Inflammatory macrophage (primary cell): ENCODE data around the gene FXYD5.
"Not testable (repeated sequence)": the region's sequence is repeated elsewhere in the genome, so short reads cannot be mapped to it uniquely, and the experiment has no call there.

Source experiments
- DNase-seq, 2 donors: peaks; one replicate each; pipeline ENCODE4 v3.0.0-alpha.2; 2020 to 2022

The FXYD5 gene

GRCh38 chr19:35181387-35181786 lies 26.9 kb downstream of the FXYD5 start:
- no peak for DNase-seq

DNA sequence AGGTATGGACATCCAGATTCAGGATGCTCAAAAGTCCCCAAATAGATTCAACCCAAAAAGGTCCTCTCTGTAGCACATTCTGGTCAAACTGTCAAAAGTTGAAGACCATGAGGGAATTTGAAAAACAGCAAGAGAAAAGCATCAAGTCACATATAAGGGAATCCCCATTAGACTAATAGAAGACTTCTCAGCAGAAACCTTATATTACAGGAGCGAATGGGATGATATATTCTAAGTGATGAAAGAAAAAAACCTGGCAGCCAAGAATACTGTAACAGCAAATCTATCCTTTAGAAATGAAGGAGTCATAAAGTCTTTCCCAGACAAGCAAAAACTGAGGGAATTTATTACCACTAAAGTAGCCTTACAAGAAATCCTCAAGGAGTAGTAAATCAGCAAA lies 29.7 kb downstream of the FXYD5 start:
- DNase-seq = no peak

DNA sequence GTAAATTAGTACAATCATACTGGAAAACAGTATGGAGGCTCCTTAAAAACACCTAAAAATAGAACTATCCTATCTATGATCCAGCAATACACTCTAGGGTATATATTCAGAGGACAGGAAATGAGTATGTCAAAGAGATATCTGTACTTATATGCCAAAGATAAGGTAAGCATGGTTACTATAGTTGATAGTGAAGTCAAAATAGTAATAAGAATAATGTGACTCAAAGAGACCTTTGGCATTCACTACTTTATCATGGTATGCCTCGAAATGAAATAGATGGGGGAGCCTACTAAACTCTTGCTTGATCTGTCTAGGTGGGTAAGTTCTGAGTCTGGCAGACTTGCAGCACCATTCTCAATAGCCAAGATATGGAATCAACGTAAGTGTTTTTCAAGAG lies 30.3 kb downstream of the FXYD5 start:
- DNase-seq = no peak

GRCh38 chr19:35194012-35194984 lies 39.8 kb downstream of the FXYD5 start:
- no peak for DNase-seq

DNA sequence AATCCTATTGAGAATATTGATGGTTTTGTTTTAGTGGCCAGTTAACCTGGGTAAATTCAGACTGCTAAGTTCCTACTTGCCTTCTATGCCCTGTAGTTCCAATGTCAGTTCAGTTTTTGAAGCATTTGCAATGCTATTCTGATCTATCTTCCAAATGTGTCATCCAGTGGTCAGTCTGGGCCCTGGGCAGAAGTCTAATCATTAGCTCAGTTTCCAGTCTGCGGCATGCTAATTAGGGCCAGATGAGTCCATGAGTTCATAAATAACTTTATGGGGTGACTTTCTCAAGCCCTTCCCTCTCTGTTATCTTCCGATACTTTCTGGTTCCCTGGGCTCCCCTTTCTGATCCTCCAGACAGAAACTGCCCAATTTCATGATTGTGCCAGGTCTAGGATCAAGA lies 41.3 kb downstream of the FXYD5 start:
- DNase-seq = no peak

DNA sequence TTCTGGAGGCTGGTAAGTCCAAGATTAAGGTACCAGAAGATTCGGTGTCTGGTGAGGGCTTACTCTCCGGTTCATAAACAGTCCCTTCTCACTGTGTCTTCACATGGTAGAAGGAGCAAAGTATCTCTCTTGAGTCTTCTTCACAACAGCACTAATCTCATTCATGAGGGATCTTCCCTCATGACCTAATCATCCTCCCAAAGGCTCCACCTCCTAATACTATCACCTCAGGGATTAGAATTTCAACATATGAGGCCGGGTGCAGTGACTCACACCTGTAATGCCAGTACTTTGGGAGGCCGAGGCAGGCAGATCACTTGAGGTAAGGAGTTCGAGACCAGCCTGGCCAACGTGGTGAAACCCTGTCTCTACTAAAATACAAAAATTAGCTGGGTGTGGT lies 42.3 kb downstream of the FXYD5 start:
- not testable (repeated sequence) for DNase-seq

GRCh38 chr19:35199481-35199880 lies 44.9 kb downstream of the FXYD5 start:
- no peak for DNase-seq

DNA sequence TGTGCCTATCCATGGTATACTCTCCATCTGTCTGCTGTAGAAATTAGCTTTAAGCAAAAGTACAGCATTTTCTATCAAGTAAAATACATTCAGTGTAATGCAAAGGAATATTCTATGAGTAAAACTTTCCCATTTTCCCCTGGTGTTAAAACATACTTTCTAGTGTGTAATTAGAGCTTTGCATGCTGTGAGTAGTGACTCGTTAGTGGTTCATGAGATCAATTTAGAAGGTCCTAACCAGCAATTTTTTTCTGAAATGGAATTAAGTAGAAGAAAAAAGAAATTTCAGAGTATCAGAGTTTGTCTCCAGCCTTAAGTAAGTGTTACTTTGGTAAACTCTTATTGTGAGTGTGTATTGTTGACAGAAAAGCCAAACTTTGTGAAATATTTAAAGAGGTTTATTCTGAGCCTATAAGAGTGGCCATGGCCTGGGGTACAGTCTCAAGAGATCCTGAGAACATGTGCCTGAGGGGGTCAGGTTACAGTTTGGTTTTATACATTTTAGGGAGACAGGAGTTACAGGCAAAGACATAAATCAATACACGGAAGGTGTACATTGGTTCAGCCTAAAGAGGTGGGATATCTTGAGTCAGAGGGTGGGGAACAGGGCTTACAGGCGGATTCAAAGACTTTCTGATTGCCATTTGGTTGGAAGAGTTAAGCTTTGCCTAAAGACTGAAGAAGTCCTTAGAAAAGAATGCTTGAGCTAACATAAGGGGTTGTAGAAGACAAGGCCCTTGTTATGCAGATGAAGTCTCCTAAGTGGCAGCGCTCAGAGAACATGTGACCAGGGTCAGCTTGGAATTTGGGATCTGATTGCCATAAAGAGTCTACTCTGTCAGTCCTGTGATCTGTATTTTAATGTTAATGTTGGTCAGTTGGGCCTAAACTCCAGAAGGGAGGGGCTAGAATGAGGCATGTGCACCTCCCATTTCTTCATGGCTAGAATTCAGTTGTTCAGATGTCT lies 48.5 kb downstream of the FXYD5 start:
- no peak for DNase-seq

- peak; percentile 81 for DNase-seq
These were observed 50.5 kb downstream of the FXYD5 start for GRCh38 chr19:35204799-35205732.

DNA sequence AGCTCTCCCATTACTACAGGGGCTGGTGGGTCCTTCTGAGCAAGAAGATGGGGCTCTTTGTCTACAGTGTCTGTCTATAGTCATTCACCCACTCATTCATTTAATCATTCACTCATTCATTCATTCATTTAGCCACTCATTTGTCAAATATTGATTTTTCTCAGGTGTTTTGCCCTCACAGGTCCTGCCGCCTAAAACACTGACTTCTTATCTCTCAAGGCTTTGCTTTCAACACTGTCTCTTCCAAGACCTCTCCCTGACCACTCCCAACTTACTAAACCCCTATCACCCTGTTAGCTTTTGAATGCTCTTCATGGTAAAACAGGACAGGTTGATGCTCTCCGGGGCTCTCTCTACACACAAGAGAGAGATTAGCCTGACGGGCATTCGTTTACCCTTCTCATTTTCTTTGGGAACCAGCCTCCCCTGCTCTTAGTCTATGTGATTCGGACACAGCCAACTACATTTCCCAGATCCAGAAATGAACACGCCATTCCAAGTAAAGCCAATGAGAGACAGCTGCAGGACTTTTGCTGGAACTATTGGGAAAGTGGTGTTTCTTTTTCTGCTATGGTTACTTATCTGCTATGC lies 51.3 kb downstream of the FXYD5 start:
- no peak for DNase-seq

DNA sequence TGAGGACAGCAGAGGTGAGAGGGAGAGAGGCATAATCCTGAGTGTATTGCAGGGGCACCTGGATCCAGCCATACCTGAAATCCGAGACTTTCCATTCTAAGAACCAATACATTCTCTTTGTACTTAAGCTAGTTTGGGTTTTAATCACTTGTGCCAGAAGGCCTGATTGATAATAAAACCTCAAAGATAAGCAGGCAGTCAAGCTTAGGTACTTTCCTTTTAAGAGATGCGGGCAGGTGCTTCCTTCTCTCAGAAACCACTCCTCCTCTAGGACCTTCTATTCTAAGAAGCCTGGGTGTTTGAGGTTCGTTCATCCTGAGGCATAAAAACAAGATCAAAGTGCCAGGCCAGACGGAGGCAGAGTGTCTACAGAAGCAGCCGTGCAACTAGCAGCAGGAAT lies 51.8 kb downstream of the FXYD5 start:
- DNase-seq = no peak

- DNase-seq = no peak
These were observed 52.3 kb downstream of the FXYD5 start for GRCh38 chr19:35206855-35207254.

GRCh38 chr19:35207391-35207871 lies 52.9 kb downstream of the FXYD5 start:
- DNase-seq = no peak

GRCh38 chr19:35208121-35208520 lies 53.6 kb downstream of the FXYD5 start:
- no peak for DNase-seq

GRCh38 chr19:35209646-35210045 lies 55.1 kb downstream of the FXYD5 start:
- DNase-seq = no peak

- peak; percentile 57 to 79 for DNase-seq
These were observed 57.2 kb downstream of the FXYD5 start for GRCh38 chr19:35211545-35212230.

DNA sequence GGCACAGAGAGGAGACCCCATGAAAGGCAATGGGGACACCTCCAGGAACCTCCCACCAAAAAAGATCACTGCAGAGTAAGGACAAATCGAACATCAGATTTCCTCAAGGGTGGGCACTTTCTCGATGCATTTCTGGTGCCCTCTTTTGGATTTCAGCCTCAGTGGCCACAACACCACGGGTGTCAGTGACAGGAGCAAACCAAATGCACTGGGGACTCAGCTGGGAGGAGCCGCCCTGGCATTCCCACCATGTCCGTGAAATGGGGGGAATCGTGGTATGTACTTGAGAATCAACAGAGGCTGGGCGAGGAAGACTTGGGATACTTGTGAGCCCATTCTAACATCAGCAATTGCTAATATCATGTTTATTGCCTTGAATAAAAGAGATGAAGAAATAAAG lies 57.7 kb downstream of the FXYD5 start:
- DNase-seq = no peak

GRCh38 chr19:35213663-35214632 lies 59.4 kb downstream of the FXYD5 start:
- DNase-seq = peak; percentile 92 to 94

GRCh38 chr19:35214766-35215422 lies 60.4 kb downstream of the FXYD5 start:
- DNase-seq = no peak
